H1 (cell line): ENCODE data around the gene LRRC4. TPM values are rescaled to one million over a fixed set of nuclear protein-coding genes. Genes with fewer than 3 reads are reported as not detected.

Experiments used
- CTCF ChIA-PET: fragments of 300-600 bp; sonication (Branson Sonifier 250); formaldehyde crosslinking; loops from one replicate; lab custom pipeline; 2021; ENCODE audit not compliant: partially characterized antibody; lab: Charles Lee
- POLR2A ChIA-PET: fragments of 300-600 bp; sonication (Branson Sonifier 250); formaldehyde crosslinking; loops from one replicate; lab custom pipeline; 2021; ENCODE audit warnings: inconsistent platforms; ENCODE audit not compliant: partially characterized antibody; lab: Charles Lee
- DNase-seq, 2 experiments: peaks; one replicate each; pipeline versions ENCODE4 v3.0.0 to v3.0.0-alpha.2; 2010 to 2022; ENCODE audit warnings: low spot score in 2 of 2, low read depth in 1 of 2, mixed read lengths in 1 of 2
- FAIRE-seq: peaks from 2 replicates; lab custom pipeline; 2011; peaks lifted over from hg19 to GRCh38; lab: Jason Lieb, UNC
- H2AFZ ChIP-seq: 2 replicates; pipeline ENCODE4 v1.8.1; 2012; ENCODE audit warnings: low read length, inconsistent platforms
- H2AK5ac ChIP-seq: 2 replicates; pipeline ENCODE4 v1.6.1; 2013; ENCODE audit warnings: low read depth, low read length
- H2BK120ac ChIP-seq: replicated peaks from 2 replicates; pipeline ENCODE3; 2013; ENCODE audit warnings: low read depth, low read length, inconsistent platforms
- H2BK12ac ChIP-seq: 2 replicates; pipeline ENCODE4 v1.6.1; 2013; ENCODE audit warnings: low read depth, low read length
- H2BK15ac ChIP-seq: 2 replicates; pipeline ENCODE4 v1.6.1; 2013; ENCODE audit warnings: low read length
- H2BK20ac ChIP-seq: 2 replicates; pipeline ENCODE4 v1.6.1; 2013; ENCODE audit warnings: low read length
- H2BK5ac ChIP-seq: 2 replicates; pipeline ENCODE4 v1.6.1; 2013; ENCODE audit warnings: low read depth, low read length
- H3K14ac ChIP-seq: 2 replicates; pipeline ENCODE4 v1.6.1; 2013; ENCODE audit warnings: inconsistent platforms; ENCODE audit not compliant: insufficient read length
- H3K18ac ChIP-seq: 2 replicates; pipeline ENCODE4 v1.6.1; 2013; ENCODE audit warnings: low read length; ENCODE audit errors: extremely low read depth
- H3K23ac ChIP-seq: 2 replicates; pipeline ENCODE4 v1.6.1; 2013; ENCODE audit warnings: inconsistent platforms; ENCODE audit not compliant: insufficient read length
- H3K23me2 ChIP-seq: 2 replicates; pipeline ENCODE4 v1.6.1; 2013; ENCODE audit warnings: low read depth, low read length
- H3K27ac ChIP-seq: 2 replicates; pipeline ENCODE4 v1.6.1; 2011; ENCODE audit warnings: low read depth, low read length, inconsistent platforms
- H3K27me3 ChIP-seq, 4 experiments: replicated peaks in 1 of 4; 1 replicate in 1 of 4; 2 replicates in 3 of 4; pipeline versions ENCODE4 v1.6.1 to v1.8.1; 2011 to 2013; ENCODE audit warnings: low read length in 3 of 4, mild to moderate bottlenecking in 3 of 4, inconsistent platforms in 2 of 4, mixed read lengths in 2 of 4, moderate library complexity in 1 of 4; ENCODE audit not compliant: control insufficient read depth in 3 of 4, insufficient read depth in 3 of 4; ENCODE audit errors: extremely low read depth in 1 of 4
- H3K36me3 ChIP-seq, 4 experiments: 2 replicates each; pipeline versions ENCODE4 v1.6.1 to v1.8.1; 2011 to 2013; ENCODE audit warnings: mild to moderate bottlenecking in 4 of 4, low read length in 3 of 4, moderate library complexity in 2 of 4, control low read depth in 1 of 4, inconsistent platforms in 1 of 4; ENCODE audit not compliant: insufficient read depth in 4 of 4, control insufficient read depth in 2 of 4
- H3K4ac ChIP-seq: replicated peaks from 2 replicates; pipeline ENCODE3; 2013; ENCODE audit warnings: low read length, low read depth, mixed read lengths, inconsistent platforms; ENCODE audit not compliant: insufficient read length
- H3K4me1 ChIP-seq, 4 experiments: replicated peaks in 1 of 4; 1 replicate in 1 of 4; 2 replicates in 3 of 4; pipeline versions ENCODE4 v1.6.1 to v1.8.1; 2011 to 2013; ENCODE audit warnings: low read length in 3 of 4, inconsistent platforms in 2 of 4, mixed read lengths in 1 of 4; ENCODE audit not compliant: insufficient read depth in 4 of 4, control insufficient read depth in 3 of 4
- H3K4me2 ChIP-seq, 2 experiments: 2 replicates each; pipeline versions ENCODE4 v1.6.1 to v1.8.1; 2011 to 2013; ENCODE audit warnings: low read depth in 2 of 2, low read length in 2 of 2, control low read depth in 1 of 2, inconsistent platforms in 1 of 2, mild to moderate bottlenecking in 1 of 2; ENCODE audit not compliant: insufficient read depth in 1 of 2
- H3K4me3 ChIP-seq, 4 experiments: fragments of 200-600, 300-600 bp in 1 of 4; sonication (generic), shearing (Covaris generic), sonication (Bioruptor Twin) in 1 of 4; 2 replicates each; pipeline versions ENCODE4 v1.5.1 to v1.8.1; 2011 to 2016; ENCODE audit warnings: low read length in 4 of 4, low read depth in 3 of 4, control low read depth in 2 of 4, inconsistent platforms in 2 of 4, mild to moderate bottlenecking in 2 of 4, mixed read lengths in 1 of 4, moderate library complexity in 1 of 4; ENCODE audit not compliant: insufficient read depth in 2 of 4; ENCODE audit errors: extremely low read depth in 1 of 4
- H3K56ac ChIP-seq: replicated peaks from 2 replicates; pipeline ENCODE3; 2013; ENCODE audit warnings: low read depth, mild to moderate bottlenecking, mixed read lengths, low read length, inconsistent platforms; ENCODE audit not compliant: insufficient read length
- H3K79me1 ChIP-seq: 2 replicates; pipeline ENCODE4 v1.6.1; 2013; ENCODE audit warnings: low read depth, low read length, control low read depth
- H3K79me2 ChIP-seq, 2 experiments: 2 replicates each; pipeline versions ENCODE4 v1.6.1 to v1.8.1; 2012 to 2013; ENCODE audit warnings: low read length in 2 of 2, mild to moderate bottlenecking in 2 of 2, inconsistent platforms in 1 of 2; ENCODE audit not compliant: insufficient read depth in 2 of 2, control insufficient read depth in 1 of 2
- H3K9ac ChIP-seq, 4 experiments: replicated peaks in 1 of 4; 1 replicate in 1 of 4; 2 replicates in 3 of 4; pipeline versions ENCODE4 v1.6.1 to v1.8.1; 2011 to 2013; ENCODE audit warnings: low read depth in 3 of 4, low read length in 3 of 4, control low read depth in 2 of 4, mild to moderate bottlenecking in 2 of 4, moderate library complexity in 2 of 4, inconsistent platforms in 1 of 4; ENCODE audit errors: extremely low read depth in 1 of 4
- H3K9me3 ChIP-seq, 2 experiments: 2 replicates each; pipeline versions ENCODE4 v1.6.1 to v1.8.1; 2012 to 2013; ENCODE audit warnings: mild to moderate bottlenecking in 2 of 2, moderate library complexity in 2 of 2, control low read depth in 1 of 2, inconsistent platforms in 1 of 2, low read depth in 1 of 2, low read length in 1 of 2, mixed read lengths in 1 of 2; ENCODE audit not compliant: insufficient read depth in 2 of 2
- H4K20me1 ChIP-seq, 2 experiments: replicated peaks in 1 of 2; 2 replicates each; pipeline versions ENCODE3 to v1.8.1; 2011 to 2013; ENCODE audit warnings: inconsistent platforms in 2 of 2, low read length in 2 of 2, mild to moderate bottlenecking in 1 of 2; ENCODE audit not compliant: insufficient read depth in 2 of 2, control insufficient read depth in 1 of 2
- H4K5ac ChIP-seq: 2 replicates; pipeline ENCODE4 v1.6.1; 2013; ENCODE audit warnings: low read length, low read depth, mixed read lengths, inconsistent platforms; ENCODE audit not compliant: insufficient read length
- H4K8ac ChIP-seq: 2 replicates; pipeline ENCODE4 v1.8.0; 2013; ENCODE audit warnings: mild to moderate bottlenecking, moderate library complexity, low read length, inconsistent platforms; ENCODE audit not compliant: insufficient read depth; ENCODE audit errors: extremely low read depth
- H4K91ac ChIP-seq: replicated peaks from 2 replicates; pipeline ENCODE3; 2013; ENCODE audit warnings: low read length, mixed read lengths, inconsistent platforms; ENCODE audit not compliant: insufficient read length
- CBX8 ChIP-seq: fragments of 300-800, 300-1000 bp; sonication (generic); IDR thresholded peaks from 2 replicates; pipeline ENCODE4 v1.7.1; 2016; ENCODE audit warnings: low read depth, low read length, borderline replicate concordance
- CEBPB ChIP-seq: IDR thresholded peaks from 2 replicates; pipeline ENCODE4 v1.6.1; 2012; ENCODE audit warnings: low read depth, low read length
- CREB1 ChIP-seq: IDR thresholded peaks from 2 replicates; pipeline ENCODE4 v1.6.1; 2012; ENCODE audit warnings: inconsistent platforms
- HDAC2 ChIP-seq, 2 experiments: fragments of 300-600 bp in 1 of 2; sonication (generic) in 1 of 2; IDR thresholded peaks; 2 replicates each; pipeline ENCODE4 v1.6.1; 2011 to 2012; ENCODE audit warnings: low read depth in 2 of 2, low read length in 2 of 2, mild to moderate bottlenecking in 2 of 2, moderate library complexity in 2 of 2, borderline replicate concordance in 1 of 2, inconsistent platforms in 1 of 2
- JUND ChIP-seq: IDR thresholded peaks from 2 replicates; pipeline ENCODE4 v1.6.1; 2011; ENCODE audit warnings: mild to moderate bottlenecking, improper control_type of control experiment, low read length
- RBBP5 ChIP-seq: IDR thresholded peaks from 2 replicates; pipeline ENCODE4 v1.7.1; 2012; ENCODE audit warnings: low read depth, mild to moderate bottlenecking, inconsistent platforms, low read length, moderate library complexity, borderline replicate concordance
- RNF2 ChIP-seq: fragments of 200-900, 300-1000 bp; sonication (generic); IDR thresholded peaks from 2 replicates; pipeline ENCODE4 v1.7.1; 2016; ENCODE audit warnings: borderline replicate concordance, low read depth, mild to moderate bottlenecking, antibody characterized with exemption, low read length; ENCODE audit not compliant: poor library complexity, severe bottlenecking; ENCODE audit errors: missing control alignments
- RXRA ChIP-seq: IDR thresholded peaks from 2 replicates; pipeline ENCODE4 v1.6.1; 2011; ENCODE audit warnings: low read depth, mild to moderate bottlenecking, low read length, moderate library complexity; ENCODE audit not compliant: insufficient read depth
- SAP30 ChIP-seq: fragments of 300-600 bp; sonication (generic); IDR thresholded peaks from 2 replicates; pipeline ENCODE4 v1.7.1; 2012; ENCODE audit warnings: low read length, moderate library complexity, mild to moderate bottlenecking, inconsistent platforms; ENCODE audit not compliant: insufficient read depth, insufficient replicate concordance
- TAF7 ChIP-seq: optimal IDR thresholded peaks from 2 replicates; pipeline ENCODE3; 2011; ENCODE audit warnings: low read depth, mild to moderate bottlenecking, inconsistent platforms, low read length, moderate library complexity, borderline replicate concordance
- ZNF274 ChIP-seq: IDR thresholded peaks from 2 replicates; pipeline ENCODE4 v1.7.0; 2012; ENCODE audit warnings: low read length, borderline replicate concordance; ENCODE audit errors: extremely low read depth
- WGBS, 2 experiments: shearing (Covaris generic) in 1 of 2; methylation state at CpG; one replicate each; pipeline versions ENCODE4 v1.1.6 to v1.1.7; 2013 to 2015; ENCODE audit warnings: low lambda C conversion rate in 2 of 2, mixed read lengths in 2 of 2, inconsistent platforms in 1 of 2, low coverage in 1 of 2, missing lambda C conversion rate in 1 of 2; ENCODE audit not compliant: insufficient replicate concordance in 2 of 2, insufficient coverage in 1 of 2, insufficient read length in 1 of 2; ENCODE audit errors: extremely low coverage in 1 of 2, missing lambda C conversion rate in 1 of 2; 5-methylcytosine and 5-hydroxymethylcytosine counted together
- polyA plus RNA-seq, 7 experiments: library from polyadenylated mRNA; depleted of rRNA in 3 of 7; stranded (reverse) in 5 of 7; unstranded in 2 of 7; fragments of >200 nt in 5 of 7; fragments of 200-250 nt in 2 of 7; gene quantifications; 1 replicate in 5 of 7; 2 replicates in 1 of 7; 4 replicates in 1 of 7; pipeline versions ENCODE4 v1.2.1 to v1.2.3, GENCODE V29; 2011 to 2013; ENCODE audit warnings: missing spikeins in 2 of 7, mixed read lengths in 2 of 7
- total RNA-seq: library from RNA; stranded (reverse); fragmentation: NEBNext Ultra II Directional; extraction: Animal tissue kit (Norgen Biotek cat#: 25700); gene quantifications from 2 replicates; pipeline ENCODE4 v1.2.1, GENCODE V29; 2021

The LRRC4 gene
- total and polyA plus RNA-seq, 2 of the 8 experiments (the other 6 are each of a cell fraction or from before 2014, with no cell fraction given): 13.4 to 16.4 TPM

DNA sequence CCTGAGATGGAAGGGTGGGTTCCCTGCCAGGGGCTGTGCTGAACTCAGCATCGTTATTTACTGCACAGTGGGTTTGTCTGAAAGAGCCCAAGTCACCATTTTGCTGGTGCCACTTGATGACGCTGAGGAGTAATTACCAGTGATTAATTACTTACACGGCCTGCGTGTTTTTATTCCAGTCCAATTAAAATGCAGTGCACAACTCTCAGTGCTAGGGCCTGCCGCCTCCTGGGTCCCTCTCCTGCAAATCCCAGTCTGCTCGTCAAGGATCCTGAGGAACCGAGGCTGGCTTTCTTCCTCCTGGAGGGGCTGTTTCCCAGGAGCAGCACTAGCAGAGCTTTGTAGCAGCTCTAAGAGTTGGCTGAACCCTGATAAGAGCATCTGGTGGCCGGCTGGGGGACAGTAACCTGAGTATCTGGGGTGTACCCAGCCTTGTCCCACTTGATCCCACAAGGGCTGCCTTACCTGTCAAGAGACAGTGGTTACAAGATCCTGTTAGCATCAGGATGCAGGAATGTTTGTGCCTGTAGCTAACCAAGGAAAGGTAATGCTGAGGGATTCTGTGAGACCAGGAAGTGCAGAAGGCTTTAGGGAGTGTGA, 45.1 kb upstream of the LRRC4 start:
- no peak overlapping the region for H3K27ac ChIP-seq
- no peak for FAIRE-seq
- TF ChIP-seq SAP30: no peak
- TF ChIP-seq CREB1: no peak
- no peak for TF ChIP-seq JUND
- TF ChIP-seq RXRA: no peak
- TF ChIP-seq HDAC2 (IDR thresholded peaks at IDR 0.05; ENCODE audit: borderline replicate concordance in 1 of 2, low read depth in 2 of 2, low read length in 2 of 2): no peak
- no peak for TF ChIP-seq RBBP5
- no peak for TF ChIP-seq CEBPB
- TF ChIP-seq TAF7: no peak
- no peak for TF ChIP-seq CBX8
- no peak for TF ChIP-seq ZNF274
- no peak for TF ChIP-seq RNF2
- TF ChIP-seq, all 59 proteins: peak for 0

More for the DNA sequence above, 45.1 kb upstream of the LRRC4 start:
- Histone ChIP-seq H3K9me3 (no peaks in the 10 kb centered on the region), H3K4me2 (no peak overlapping the region), H3K18ac (no peak overlapping the region; the same call in 1 of the 2 replicates), H3K4me1 (peaks cover 0 to 8% (median 2%) of the 10 kb centered on the region in 4 experiments; a peak in 3 of 7 replicates), H3K4ac (no peak overlapping the region), H4K5ac (no peak overlapping the region), H3K79me1 (peaks cover 2% of the 10 kb centered on the region; the same call in 1 of the 2 replicates), H3K23ac (no peak overlapping the region), H3K36me3 (peaks cover under 1 to 7% (median 4%) of the 10 kb centered on the region in 4 experiments; a peak in 3 of 8 replicates), H2AK5ac (no peak overlapping the region), H3K27me3 (no peaks in the 10 kb centered on the region), H2BK120ac (no peak overlapping the region), H4K91ac (no peak overlapping the region), H4K20me1 (peaks cover 4 to 13% of the 10 kb centered on the region in 2 experiments), H3K56ac (no peak overlapping the region), H2BK20ac (no peak overlapping the region), H3K14ac (no peak overlapping the region), H2BK12ac (no peak overlapping the region), H3K23me2 (no peaks in the 10 kb centered on the region), H3K9ac (no peak overlapping the region), H4K8ac (no peak overlapping the region), H3K4me3 (no peak overlapping the region), H2AFZ (no peak overlapping the region), H2BK15ac (no peak overlapping the region), H3K79me2 (no peaks in the 10 kb centered on the region), H2BK5ac (no peak overlapping the region)
- CTCF ChIA-PET: interaction anchor here (0.6 to 16.6 kb wide), 11 partner anchors 7 to 371 kb away, joined by 3 to 135 read pairs (median 6); no protein-coding TSS in a partner anchor
- 89% methylated on average over 8 of the region's 8 CpGs; no CpG with 5 or more reads in 1 of the 2 experiments for WGBS, 2 experiments
- DNase-seq: no peak
- POLR2A ChIA-PET: no interaction called here
